M059J (cell line): ENCODE measurements around the gene COL28A1. TPM values are rescaled to one million over a fixed set of nuclear protein-coding genes. Genes with fewer than 3 reads are reported as not detected.

Experiments
- DNase-seq: peaks from one replicate; pipeline ENCODE4 v3.0.0-alpha.2; 2012; ENCODE audit warnings: low read depth
- total RNA-seq: library from RNA; depleted of rRNA; stranded (reverse); fragments of >200 nt; shearing (Covaris generic); gene quantifications from 2 replicates; pipeline ENCODE4 v1.2.3, GENCODE V29; 2014; rRNA removed

The COL28A1 gene
- not detected in 2 replicates for total RNA-seq

GRCh38 chr7:7535691-7536090, at the start of gene COL28A1:
TSS of gene COL28A1 (minus strand) at chr7:7535873. CDS start at chr7:7532875, 2,998 bp downstream.
- DNase-seq: peak; percentile 4

- DNase-seq: no peak
These were observed 49.0 kb upstream of the COL28A1 start for GRCh38 chr7:7584653-7585052.

DNA sequence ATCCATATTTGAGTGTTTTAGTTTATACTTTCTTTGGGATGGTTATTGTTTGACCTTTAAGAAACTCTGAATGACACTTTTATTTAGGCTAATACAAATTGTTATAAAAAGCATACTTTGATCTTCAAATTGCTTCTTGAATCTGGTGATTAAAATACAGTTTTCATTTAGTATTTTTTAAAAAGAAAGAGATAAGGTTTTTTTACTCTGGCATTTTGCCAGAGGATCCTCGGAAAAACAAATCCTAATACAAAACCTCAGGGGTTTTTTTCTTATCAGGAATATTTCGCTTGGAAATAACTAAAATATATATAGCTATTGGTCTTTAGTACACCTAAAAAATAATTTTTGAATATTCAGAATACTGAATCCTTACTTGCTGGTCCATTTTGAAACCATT, 48.1 kb upstream of the COL28A1 start:
- DNase-seq: no peak

DNA sequence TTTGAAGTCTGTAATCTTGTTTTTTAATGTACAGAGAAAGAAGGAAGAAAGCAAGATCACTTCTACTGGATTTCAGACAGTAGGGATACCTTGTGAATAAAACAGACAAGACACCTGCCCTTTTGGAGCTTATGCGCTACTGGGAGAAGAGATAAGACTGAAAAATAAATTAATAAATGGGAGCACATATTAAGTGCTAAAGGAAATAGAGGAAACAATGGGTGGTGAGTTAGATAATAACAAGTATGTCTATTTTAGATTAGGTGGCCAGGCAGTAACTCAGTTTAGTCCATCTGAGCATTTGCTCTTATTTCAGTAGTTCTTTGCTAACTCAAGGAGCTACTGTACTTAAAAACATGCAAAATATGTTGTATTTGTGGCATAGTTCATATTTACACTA, 46.9 kb upstream of the COL28A1 start:
- DNase-seq: no peak

- no peak for DNase-seq
These were observed 46.0 kb upstream of the COL28A1 start for GRCh38 chr7:7581531-7582179.

DNA sequence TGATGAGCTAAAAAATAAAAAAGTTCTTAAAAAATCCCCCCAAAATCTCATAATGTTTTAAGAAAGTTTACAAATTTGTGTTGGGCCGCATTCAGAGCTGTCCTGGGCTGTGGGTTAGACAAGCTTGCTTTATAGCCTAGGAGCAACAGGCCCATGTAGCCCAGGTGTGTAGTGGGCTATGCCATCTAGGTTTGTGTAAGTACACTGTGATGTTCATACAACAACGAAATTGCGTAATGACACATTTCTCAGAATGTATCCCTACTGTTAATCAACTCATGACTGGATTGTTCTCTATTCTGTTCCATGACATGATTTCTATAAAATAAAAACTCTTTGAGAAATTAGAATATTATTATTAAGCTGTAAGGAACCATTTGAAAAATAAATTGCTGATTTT, 44.0 kb upstream of the COL28A1 start:
- DNase-seq: no peak

DNA sequence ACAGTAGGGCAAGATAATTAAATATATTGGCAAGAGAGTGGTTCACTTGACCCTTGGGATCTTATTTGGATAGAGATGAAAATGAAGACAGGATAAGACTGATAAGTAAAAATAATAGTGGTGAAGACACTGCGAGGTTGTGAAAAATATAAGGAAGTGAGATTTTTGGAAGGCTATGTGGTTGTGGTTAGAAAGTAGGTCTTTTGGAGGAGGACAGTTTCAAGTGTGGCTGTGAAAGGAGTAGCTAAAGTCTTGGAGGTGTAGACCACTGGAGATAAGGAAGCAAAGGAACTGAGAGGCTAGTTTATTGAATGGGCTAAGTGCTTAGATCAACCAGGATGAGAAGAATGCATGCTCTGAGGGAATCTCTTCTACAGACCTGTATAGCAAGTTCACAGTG, 42.2 kb upstream of the COL28A1 start:
- DNase-seq: no peak

DNA sequence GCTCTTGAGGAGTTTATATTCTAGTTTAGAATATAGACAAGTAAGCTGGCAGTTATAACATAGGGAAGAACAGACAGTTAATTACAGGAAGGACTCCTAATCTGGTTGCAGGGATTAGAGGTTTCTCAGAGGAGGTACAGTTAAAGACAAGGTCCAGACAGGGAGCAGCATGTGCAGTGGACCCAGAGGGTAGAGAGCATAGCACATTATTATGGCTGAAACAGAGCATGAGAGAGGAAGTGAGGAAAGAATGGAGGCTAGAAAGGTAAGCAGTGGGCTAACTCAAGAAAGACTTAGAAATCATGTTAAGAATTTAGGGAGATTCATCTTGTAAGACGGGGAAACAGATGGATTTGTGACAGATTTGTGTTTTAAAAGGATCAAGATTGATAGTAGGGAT, 40.7 kb upstream of the COL28A1 start:
- DNase-seq: no peak

- no peak for DNase-seq
These were observed 38.0 kb upstream of the COL28A1 start for GRCh38 chr7:7573701-7574100.

DNA sequence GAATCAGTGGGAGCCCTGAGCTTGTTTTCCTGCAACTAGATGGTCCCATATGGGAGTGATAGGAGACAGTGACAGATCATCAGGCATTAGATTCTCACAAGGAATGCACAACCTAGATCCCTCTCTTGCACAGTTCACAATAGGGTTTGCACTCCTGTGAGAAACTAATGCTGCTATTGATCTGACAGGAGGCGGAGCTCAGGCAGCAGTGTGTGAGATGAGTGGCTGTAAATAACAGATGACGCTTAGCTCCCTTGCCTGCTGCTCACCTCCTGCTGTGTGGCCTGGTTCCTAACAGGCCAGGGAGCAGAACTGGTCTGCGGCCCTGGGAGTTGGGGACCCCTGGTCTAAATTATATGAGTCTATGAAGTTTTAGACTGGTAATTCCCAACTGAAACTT, 34.9 kb upstream of the COL28A1 start:
- DNase-seq: no peak

DNA sequence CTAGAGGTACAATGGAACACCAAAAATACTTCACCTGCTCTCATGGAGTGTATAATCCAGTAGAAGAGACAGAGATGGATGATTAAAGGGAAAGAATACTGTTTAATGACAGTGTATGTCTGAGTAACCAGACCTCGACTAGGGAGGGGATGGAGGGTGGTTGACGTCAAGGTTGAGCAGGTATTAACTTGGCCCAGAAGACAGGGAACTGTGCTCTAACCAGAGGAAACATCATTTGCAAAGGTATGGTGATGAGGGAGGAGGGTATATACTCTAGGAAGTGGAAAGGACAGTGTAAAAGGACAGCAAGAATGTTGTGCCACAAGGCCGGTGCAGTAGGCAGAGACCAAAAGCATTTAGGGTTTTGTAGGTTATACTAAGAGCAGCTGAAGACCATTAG, 33.9 kb upstream of the COL28A1 start:
- no peak for DNase-seq

DNA sequence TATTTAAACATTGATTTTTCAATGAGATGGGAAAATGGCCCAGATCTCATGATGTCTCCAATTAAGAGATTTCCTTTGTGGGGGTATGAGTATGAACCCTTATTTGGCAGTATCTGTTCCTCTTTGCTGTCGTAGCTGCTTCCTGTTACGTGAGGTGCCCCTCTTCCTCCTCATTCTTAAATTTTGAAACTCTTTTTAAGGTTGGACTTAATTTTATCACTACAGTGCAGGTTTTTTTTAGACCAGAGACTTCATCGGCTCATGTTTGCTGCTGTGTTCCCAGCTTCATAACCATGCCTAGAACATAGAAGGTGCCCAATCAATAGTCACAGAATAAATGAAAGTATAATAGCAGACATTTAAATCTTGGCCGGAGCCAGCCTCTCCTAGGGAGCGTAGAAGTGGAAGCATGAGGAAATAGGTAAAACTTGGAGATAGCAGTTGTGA, 33.4 kb upstream of the COL28A1 start:
- no peak for DNase-seq

GRCh38 chr7:7568553-7568952, 32.9 kb upstream of the COL28A1 start:
- DNase-seq: no peak

DNA sequence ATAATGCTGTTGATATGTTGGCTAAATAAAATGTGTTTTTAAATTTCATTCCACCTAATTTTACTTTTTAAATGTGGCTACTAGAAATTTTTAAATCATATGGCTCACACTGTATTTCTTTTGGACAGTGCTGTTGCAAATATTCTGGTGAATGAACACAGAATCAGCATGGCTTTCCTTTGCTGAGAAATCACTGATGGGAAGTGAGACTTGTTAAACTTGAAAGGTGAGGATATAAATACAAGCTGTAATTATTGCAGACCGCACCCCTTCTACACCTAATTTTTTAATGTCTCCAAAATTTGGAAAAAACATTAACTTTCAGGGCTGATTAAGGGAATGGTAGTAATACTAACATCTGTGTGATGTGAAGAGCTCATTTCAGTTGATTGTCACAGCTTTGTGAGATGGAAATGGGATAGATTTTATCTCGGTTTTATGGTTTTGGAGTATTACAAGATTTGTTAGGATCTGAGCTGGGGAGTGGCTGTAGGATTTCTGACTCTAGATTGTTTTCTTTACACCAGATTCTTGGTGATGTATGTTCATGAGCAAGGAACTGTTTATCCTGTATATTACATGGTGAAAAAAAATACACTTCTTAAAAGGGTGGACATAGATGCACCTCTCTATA, 32.3 kb upstream of the COL28A1 start:
- no peak for DNase-seq

- DNase-seq: peak; percentile 77
These were observed 31.3 kb upstream of the COL28A1 start, which contains the start of gene MIOS for GRCh38 chr7:7566651-7567611. TSS of gene MIOS (plus strand) at chr7:7566884. CDS start at chr7:7572476, 5,592 bp downstream.

GRCh38 chr7:7565746-7566650, 30.3 kb upstream of the COL28A1 start:
- no peak for DNase-seq

GRCh38 chr7:7565018-7565680, 29.5 kb upstream of the COL28A1 start:
- no peak for DNase-seq

DNA sequence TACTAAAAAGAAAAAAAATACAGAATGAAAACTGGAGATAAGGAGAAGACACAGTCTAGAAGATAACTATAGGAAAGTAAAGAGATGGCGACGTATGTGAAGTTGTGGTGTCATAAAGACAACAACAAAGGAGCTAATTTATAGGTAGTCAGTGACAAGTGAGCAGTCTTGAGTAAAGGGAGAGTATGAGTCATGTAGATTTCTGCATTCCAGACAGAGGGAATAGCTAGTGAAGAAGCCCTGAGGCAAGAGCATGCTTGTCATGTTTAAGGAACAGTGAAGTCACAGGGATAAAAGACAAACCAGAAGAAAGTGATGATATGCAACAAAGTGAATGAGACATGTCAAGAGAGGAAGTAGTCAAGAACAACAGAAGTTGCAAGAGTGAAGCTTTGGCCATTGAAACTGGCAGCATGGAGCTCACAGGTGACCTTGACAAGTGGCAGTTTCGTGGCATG, 28.7 kb upstream of the COL28A1 start:
- DNase-seq: peak; percentile 98

DNA sequence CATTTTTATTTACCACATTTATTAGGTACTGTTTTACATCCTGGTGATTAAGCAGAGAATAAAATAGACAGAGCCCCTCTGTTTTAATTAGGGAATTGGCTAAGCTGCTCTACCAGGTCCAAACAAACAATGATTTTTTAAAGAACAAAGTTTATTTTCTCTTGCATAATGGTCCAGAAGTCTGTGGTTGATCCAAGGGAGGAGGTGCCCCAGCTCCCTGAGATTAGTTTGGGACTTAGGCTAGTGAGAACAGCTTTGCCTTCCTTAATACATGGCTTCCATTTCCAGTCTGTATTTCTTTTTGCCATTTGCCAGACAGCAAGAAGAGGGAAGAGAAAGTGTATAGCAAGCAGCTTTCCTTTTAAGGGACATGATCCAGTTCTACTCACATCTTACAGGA, 28.1 kb upstream of the COL28A1 start:
- DNase-seq: peak; percentile 28

- DNase-seq: no peak
These were observed 27.6 kb upstream of the COL28A1 start for GRCh38 chr7:7563269-7563668.

DNA sequence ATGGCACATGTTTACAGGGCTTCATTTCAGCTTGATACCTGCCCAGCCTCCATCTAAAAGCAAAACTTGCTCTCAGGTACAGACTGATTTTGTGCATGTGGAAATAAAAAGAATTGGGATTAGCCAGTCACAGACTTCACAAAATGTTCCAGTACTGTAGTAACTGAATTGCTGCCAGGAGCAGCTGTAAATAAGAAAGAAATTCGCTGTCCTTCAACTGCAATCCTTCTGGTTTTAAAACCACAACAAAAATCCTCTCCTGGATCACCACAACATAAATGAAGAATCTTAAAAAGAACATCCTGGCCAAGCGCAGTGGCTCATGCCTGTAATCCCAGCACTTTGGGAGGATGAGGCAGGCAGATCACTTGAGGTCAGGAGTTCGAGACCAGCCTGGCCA, 27.1 kb upstream of the COL28A1 start:
- peak; percentile 72 for DNase-seq
